ENCODE measurements around the gene CXorf66. TPM values are rescaled to one million over a fixed set of nuclear protein-coding genes. Genes with fewer than 3 reads are reported as not detected.
A peak's percentile ranks its signal among the peaks of the same experiment; 100 is the strongest.

The CXorf66 gene
- total RNA-seq, 4 donors from 2014 or later, result not detected

- no peaks in the 10 kb centered on the region for H3K4me1 ChIP-seq
- no peaks in the 10 kb centered on the region for H3K9me3 ChIP-seq
- H3K27me3 ChIP-seq, result no peaks in the 10 kb centered on the region
- TF ChIP-seq POLR2A (IDR thresholded peaks at IDR 0.05) (no peak), CTCF (IDR thresholded peaks at IDR 0.05) (no peak)
- H3K36me3 ChIP-seq, result no peaks in the 10 kb centered on the region
- no peak overlapping the region for H3K4me3 ChIP-seq
- no peak overlapping the region for H3K27ac ChIP-seq
- DNase-seq, result no peak
Measured at GRCh38 chrX:139945075-139945474, 20.2 kb downstream of the CXorf66 start.

GRCh38 chrX:139936259-139936658 is 29.1 kb downstream of the CXorf66 start:
- no peak for DNase-seq
- no peaks in the 10 kb centered on the region for H3K9me3 ChIP-seq
- no peak overlapping the region for H3K4me3 ChIP-seq
- TF ChIP-seq POLR2A (IDR thresholded peaks at IDR 0.05), result no peak
- no peak for TF ChIP-seq CTCF (IDR thresholded peaks at IDR 0.05)
- no peaks in the 10 kb centered on the region for H3K27me3 ChIP-seq
- H3K4me1 ChIP-seq, result no peaks in the 10 kb centered on the region
- no peaks in the 10 kb centered on the region for H3K36me3 ChIP-seq
- no peak overlapping the region for H3K27ac ChIP-seq

GRCh38 chrX:139933904-139934303 is 31.4 kb downstream of the CXorf66 start:
- DNase-seq, result peak in 2 of 3 donors; percentile 48 to 65

GRCh38 chrX:139932901-139933796 is 32.2 kb downstream of the CXorf66 start, which contains the start of gene ATP11C:
ATP11C (minus strand) TSS chrX:139933053; CDS start chrX:139932042, 1,011 bp downstream.
- Histone ChIP-seq H3K27me3 (no peaks in the 10 kb centered on the region), H3K4me3 (peak within 1 kb of the TSS; percentile 63 to 93 (median 80)), H3K9me3 (no peaks in the 10 kb centered on the region), H3K4me1 (no peaks in the 10 kb centered on the region), H3K36me3 (no peaks in the 10 kb centered on the region), H3K27ac (peak within 1 kb of the TSS; percentile 93 to 100 (median 98))
- TF ChIP-seq CTCF (IDR thresholded peaks at IDR 0.05) (no peak), POLR2A (IDR thresholded peaks at IDR 0.05) (peak; percentile 70 to 79)
- DNase-seq, result peak; percentile 79 to 93 (median 86)

More at GRCh38 chrX:139933904-139934303, 31.4 kb downstream of the CXorf66 start:
- Histone ChIP-seq H3K36me3 (no peaks in the 10 kb centered on the region), H3K4me3 (peak overlapping the region in 3 of 4 donors; percentile 77 to 93 (median 84)), H3K27me3 (no peaks in the 10 kb centered on the region), H3K4me1 (no peaks in the 10 kb centered on the region), H3K27ac (peak overlapping the region; percentile 93 to 100 (median 98)), H3K9me3 (no peaks in the 10 kb centered on the region)
- no peak for TF ChIP-seq POLR2A (IDR thresholded peaks at IDR 0.05)
- no peak for TF ChIP-seq CTCF (IDR thresholded peaks at IDR 0.05)

GRCh38 chrX:139932073-139932900 is 33.0 kb downstream of the CXorf66 start:
- peak; percentile 30 to 72 (median 65) for DNase-seq
- no peaks in the 10 kb centered on the region for H3K9me3 ChIP-seq
- TF ChIP-seq POLR2A (IDR thresholded peaks at IDR 0.05) (no peak), CTCF (IDR thresholded peaks at IDR 0.05) (no peak)
- H3K27me3 ChIP-seq, result no peaks in the 10 kb centered on the region
- H3K27ac ChIP-seq, result peak overlapping the region; percentile 93 to 100 (median 98)
- no peaks in the 10 kb centered on the region for H3K4me1 ChIP-seq
- no peaks in the 10 kb centered on the region for H3K36me3 ChIP-seq
- peak overlapping the region; percentile 63 to 93 (median 80) for H3K4me3 ChIP-seq

Data from Peyer's patch (tissue), 4 donors.